ENCODE data around the gene ADAMTSL3.

GRCh38 chr15:83960192-83960829 lies 306.4 kb downstream of the ADAMTSL3 start:
- no peak for TF ChIP-seq CTCF (IDR thresholded peaks at IDR 0.05; ENCODE audit: insufficient read depth, low read depth, low read length)
- TF ChIP-seq EZH2 (IDR thresholded peaks at IDR 0.05; ENCODE audit: insufficient read depth, low read length): no peak

All from astrocyte (in vitro differentiated cells and primary cell).